22Rv1 (cell line): Measurements from ENCODE around the gene MOB3B.

Experiments used
- CTCF ChIP-seq: fragments of 450-650 bp; IDR thresholded peaks from 2 replicates; pipeline ENCODE4 v1.5.1; 2017; ENCODE audit warnings: mild to moderate bottlenecking
- ZFX ChIP-seq: fragments of 450-650 bp; IDR thresholded peaks from 2 replicates; pipeline ENCODE4 v1.6.1; 2017; ENCODE audit warnings: antibody characterized with exemption, borderline replicate concordance

DNA sequence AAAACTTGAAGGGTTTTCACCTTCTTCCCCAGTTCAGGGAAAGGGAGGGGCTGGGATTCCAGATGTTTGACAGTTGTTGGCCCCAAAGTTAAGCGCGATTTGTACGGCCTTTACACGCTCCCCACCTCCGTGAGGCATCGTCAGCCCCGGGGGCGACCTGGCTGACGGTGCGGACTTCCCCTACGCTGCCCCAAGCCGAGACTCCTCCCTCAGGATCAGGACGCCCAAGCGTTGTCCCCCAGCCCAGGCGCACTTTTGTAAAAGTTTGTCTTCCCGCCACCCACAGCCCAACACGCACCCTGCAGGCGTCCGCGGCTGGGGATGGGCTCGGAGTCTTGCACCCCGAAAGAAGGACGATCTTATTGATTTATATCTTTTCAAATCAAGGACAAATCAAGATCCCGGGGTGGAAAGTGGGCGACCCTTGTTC is 713 bp downstream of the MOB3B start:
- no peak for TF ChIP-seq CTCF
- no peak for TF ChIP-seq ZFX
